Nephron progenitor cell (in vitro differentiated cells): Measurements from ENCODE around the gene GALNT13.

Source experiments
- DNase-seq: peaks from one replicate; pipeline ENCODE4 v3.0.0; 2021
- H3K27ac Mint-ChIP-seq: 2 replicates; pipeline ENCODE4 v1.8.0; 2021; ENCODE audit warnings: mild to moderate bottlenecking, moderate library complexity, mixed read lengths
- H3K27me3 Mint-ChIP-seq: 2 replicates; pipeline ENCODE4 v1.8.0; 2021; ENCODE audit warnings: mild to moderate bottlenecking, low read depth, mixed read lengths; ENCODE audit not compliant: poor library complexity
- H3K36me3 Mint-ChIP-seq: 2 replicates; pipeline ENCODE4 v1.8.0; 2021; ENCODE audit warnings: low read depth, mixed read lengths
- H3K4me1 Mint-ChIP-seq: 2 replicates; pipeline ENCODE4 v1.8.0; 2021; ENCODE audit warnings: mixed read lengths
- H3K4me3 Mint-ChIP-seq: 2 replicates; pipeline ENCODE4 v1.8.0; 2021; ENCODE audit warnings: mild to moderate bottlenecking, moderate library complexity, mixed read lengths
- H3K9me3 Mint-ChIP-seq: 2 replicates; pipeline ENCODE4 v1.8.0; 2021; ENCODE audit warnings: mild to moderate bottlenecking, moderate library complexity, mixed read lengths
- TF ChIP-seq, protein P1 (sequence below): fragments of 200-600 bp; sonication (generic); IDR thresholded peaks from 2 replicates; pipeline ENCODE4 v1.5.0; 2021; ENCODE audit warnings: antibody characterized with exemption

The GALNT13 gene

DNA sequence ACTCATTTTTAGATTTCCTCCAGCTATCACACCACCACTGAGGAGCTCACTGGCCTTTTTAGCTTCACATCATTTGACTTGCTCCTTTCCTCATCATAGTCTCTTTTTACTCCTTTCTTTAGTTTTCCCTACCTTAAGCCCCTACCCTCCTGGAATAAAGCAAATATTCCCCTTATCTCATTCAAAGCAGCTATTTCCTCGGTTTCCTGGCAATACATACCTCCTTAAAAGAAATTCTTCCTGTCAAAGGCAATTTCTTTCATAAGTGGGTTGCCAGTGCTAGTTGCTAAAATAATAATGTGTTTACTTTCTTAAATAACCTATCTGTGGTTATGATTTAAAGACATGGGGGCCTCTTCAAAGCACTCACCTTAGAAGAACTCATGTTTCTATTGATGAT lies 359.3 kb downstream of the GALNT13 start:
- Mint-ChIP-seq H3K4me3 (no peak overlapping the region), H3K9me3 (no peaks in the 10 kb centered on the region), H3K36me3 (no peaks in the 10 kb centered on the region), H3K27ac (no peak overlapping the region), H3K27me3 (no peaks in the 10 kb centered on the region), H3K4me1 (no peaks in the 10 kb centered on the region)
- no peak for DNase-seq
- TF ChIP-seq, protein P1, sequence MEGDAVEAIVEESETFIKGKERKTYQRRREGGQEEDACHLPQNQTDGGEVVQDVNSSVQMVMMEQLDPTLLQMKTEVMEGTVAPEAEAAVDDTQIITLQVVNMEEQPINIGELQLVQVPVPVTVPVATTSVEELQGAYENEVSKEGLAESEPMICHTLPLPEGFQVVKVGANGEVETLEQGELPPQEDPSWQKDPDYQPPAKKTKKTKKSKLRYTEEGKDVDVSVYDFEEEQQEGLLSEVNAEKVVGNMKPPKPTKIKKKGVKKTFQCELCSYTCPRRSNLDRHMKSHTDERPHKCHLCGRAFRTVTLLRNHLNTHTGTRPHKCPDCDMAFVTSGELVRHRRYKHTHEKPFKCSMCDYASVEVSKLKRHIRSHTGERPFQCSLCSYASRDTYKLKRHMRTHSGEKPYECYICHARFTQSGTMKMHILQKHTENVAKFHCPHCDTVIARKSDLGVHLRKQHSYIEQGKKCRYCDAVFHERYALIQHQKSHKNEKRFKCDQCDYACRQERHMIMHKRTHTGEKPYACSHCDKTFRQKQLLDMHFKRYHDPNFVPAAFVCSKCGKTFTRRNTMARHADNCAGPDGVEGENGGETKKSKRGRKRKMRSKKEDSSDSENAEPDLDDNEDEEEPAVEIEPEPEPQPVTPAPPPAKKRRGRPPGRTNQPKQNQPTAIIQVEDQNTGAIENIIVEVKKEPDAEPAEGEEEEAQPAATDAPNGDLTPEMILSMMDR: no peak

DNA sequence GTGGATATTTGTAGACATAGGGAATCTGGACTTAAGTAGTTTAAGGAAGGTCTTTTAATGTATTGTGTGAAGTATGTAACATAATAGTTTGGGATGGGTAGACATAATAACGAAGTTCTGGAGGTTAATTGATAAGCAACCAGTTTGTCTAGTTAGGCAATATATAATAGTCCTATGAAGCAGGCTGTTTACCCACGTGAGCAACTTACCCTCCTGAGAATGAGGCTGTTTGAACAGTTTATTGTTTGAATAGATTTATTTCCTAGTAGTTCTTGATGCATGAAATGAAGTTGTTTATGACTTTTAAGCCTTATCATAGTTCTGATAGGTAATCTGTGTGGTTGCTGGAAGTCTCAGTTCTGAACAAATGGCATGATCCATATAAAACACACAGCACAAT lies 361.5 kb downstream of the GALNT13 start:
- no peaks in the 10 kb centered on the region for H3K4me1 Mint-ChIP-seq
- H3K27me3 Mint-ChIP-seq: no peaks in the 10 kb centered on the region
- no peak for DNase-seq
- H3K36me3 Mint-ChIP-seq: no peaks in the 10 kb centered on the region
- H3K9me3 Mint-ChIP-seq: no peaks in the 10 kb centered on the region
- no peak overlapping the region for H3K4me3 Mint-ChIP-seq
- H3K27ac Mint-ChIP-seq: no peak overlapping the region
- TF ChIP-seq, protein P1: no peak

DNA sequence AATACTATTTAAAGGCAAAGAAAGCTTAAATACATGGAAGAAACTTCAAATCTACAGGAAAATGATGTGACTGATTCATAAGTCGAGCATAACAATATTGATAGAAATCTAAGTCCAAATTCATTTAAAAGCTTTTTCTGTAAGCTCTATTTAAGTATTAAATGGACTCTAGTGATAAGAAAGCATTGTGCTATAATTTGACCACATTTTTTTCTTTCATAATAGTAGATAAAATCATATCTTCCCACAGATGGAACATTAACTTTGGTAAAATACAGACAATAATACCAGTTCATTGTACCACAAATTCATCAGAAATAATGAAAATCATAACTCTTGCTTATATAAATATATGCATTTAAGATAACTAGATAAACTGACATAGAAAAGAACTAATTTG lies 366.5 kb downstream of the GALNT13 start:
- no peak overlapping the region for H3K4me3 Mint-ChIP-seq
- TF ChIP-seq, protein P1: no peak
- H3K36me3 Mint-ChIP-seq: no peaks in the 10 kb centered on the region
- peaks cover 5% of the 10 kb centered on the region for H3K27me3 Mint-ChIP-seq
- DNase-seq: no peak
- no peak overlapping the region for H3K27ac Mint-ChIP-seq
- no peaks in the 10 kb centered on the region for H3K4me1 Mint-ChIP-seq
- no peaks in the 10 kb centered on the region for H3K9me3 Mint-ChIP-seq

DNA sequence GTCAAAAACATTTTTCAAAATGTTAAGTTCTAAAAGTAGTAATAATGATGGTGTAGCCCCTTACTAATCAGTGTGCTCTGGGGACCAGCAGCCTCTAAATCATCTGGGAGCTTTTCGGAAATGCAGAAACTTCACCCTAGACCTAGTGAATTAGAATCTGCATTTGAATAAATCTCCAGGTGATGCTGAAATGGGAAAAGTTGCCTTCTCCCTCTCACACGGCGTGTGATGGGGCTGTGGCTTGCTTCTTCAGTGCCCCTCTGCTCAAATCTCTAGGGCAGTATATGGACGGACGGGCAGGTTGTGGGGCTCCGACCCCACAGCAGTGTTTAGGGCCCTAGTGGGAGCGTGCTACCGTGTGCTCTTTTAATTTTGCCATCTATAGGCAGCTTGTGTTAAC lies 368.6 kb downstream of the GALNT13 start:
- DNase-seq: no peak
- peaks cover 5% of the 10 kb centered on the region for H3K27me3 Mint-ChIP-seq
- no peak overlapping the region for H3K4me3 Mint-ChIP-seq
- H3K36me3 Mint-ChIP-seq: no peaks in the 10 kb centered on the region
- no peak overlapping the region for H3K27ac Mint-ChIP-seq
- TF ChIP-seq, protein P1: no peak
- no peaks in the 10 kb centered on the region for H3K9me3 Mint-ChIP-seq
- H3K4me1 Mint-ChIP-seq: no peaks in the 10 kb centered on the region

DNA sequence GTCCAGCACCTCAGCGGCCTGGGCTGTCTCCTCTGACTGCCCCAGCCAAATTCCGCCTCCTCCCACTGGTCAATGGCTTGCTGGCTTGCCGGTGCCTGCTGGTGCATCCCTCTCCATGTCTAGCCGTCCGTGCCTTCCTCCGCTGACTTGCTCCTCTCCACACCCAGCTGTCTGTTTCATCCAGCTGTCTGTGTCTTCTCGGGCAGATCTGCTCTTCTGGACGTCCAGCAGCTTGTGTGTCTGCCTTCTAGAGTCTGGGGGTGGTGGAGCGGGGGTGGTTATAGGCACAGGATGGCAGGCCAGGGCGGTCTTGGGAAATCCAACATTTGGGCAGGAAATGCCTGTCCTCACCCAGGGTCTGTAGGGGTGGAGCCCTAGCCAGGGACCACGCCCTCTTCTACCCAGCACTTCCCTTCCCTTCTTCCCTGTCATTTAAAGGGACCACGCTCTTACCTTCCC lies 369.2 kb downstream of the GALNT13 start:
- no peak overlapping the region for H3K4me3 Mint-ChIP-seq
- H3K27me3 Mint-ChIP-seq: peaks cover 5% of the 10 kb centered on the region
- no peak for DNase-seq
- no peaks in the 10 kb centered on the region for H3K36me3 Mint-ChIP-seq
- H3K27ac Mint-ChIP-seq: no peak overlapping the region
- TF ChIP-seq, protein P1: no peak
- H3K4me1 Mint-ChIP-seq: no peaks in the 10 kb centered on the region
- no peaks in the 10 kb centered on the region for H3K9me3 Mint-ChIP-seq

DNA sequence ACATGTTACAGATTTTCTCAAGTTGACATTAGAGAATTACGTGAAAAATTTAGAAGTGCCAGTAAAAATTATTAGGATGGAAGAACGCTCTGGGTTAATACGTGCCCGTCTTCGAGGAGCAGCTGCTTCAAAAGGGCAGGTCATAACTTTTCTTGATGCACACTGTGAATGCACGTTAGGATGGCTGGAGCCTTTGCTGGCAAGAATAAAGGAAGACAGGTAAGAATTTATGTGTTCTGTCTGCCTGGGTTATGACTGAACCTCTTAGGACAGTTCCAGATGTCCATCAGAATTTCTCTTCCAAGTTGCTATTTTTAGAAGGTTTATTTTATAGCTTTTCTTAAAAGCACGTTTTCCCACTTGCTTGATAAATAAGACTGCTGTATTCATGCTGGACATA lies 371.0 kb downstream of the GALNT13 start:
- Mint-ChIP-seq H3K4me3 (no peak overlapping the region), H3K9me3 (no peaks in the 10 kb centered on the region), H3K4me1 (no peaks in the 10 kb centered on the region), H3K36me3 (no peaks in the 10 kb centered on the region), H3K27ac (no peak overlapping the region), H3K27me3 (peaks cover 5% of the 10 kb centered on the region)
- DNase-seq: no peak
- TF ChIP-seq, protein P1: no peak
